SK-N-SH treated with all-trans-retinoic acid at 6 μM for 48 hours (cell line): ENCODE results near the gene PKD2L1.

Source experiments
- ATAC-seq: fragments of 200-7000 bp; cut with Tn5 transposase; 3 replicates; pipeline ENCODE4 v1.9.1; 2020; ENCODE audit warnings: mild to moderate bottlenecking, moderate library complexity
- ARNTL ChIP-seq: fragments of 450-650 bp; formaldehyde crosslinking; IDR thresholded peaks from 2 replicates; pipeline ENCODE4 v1.5.0; 2020; ENCODE audit warnings: low read depth, mild to moderate bottlenecking, moderate library complexity, borderline replicate concordance
- BACH2 ChIP-seq: fragments of 250-450 bp; sonication (Bioruptor Pico); IDR thresholded peaks from 2 replicates; pipeline ENCODE4 v1.9.0; 2021; ENCODE audit warnings: mild to moderate bottlenecking, borderline replicate concordance
- CSDC2 ChIP-seq: fragments of 250-450 bp; sonication (Bioruptor Pico); IDR thresholded peaks from 2 replicates; pipeline ENCODE4 v1.5.0; 2020; ENCODE audit warnings: mild to moderate bottlenecking, moderate library complexity
- ESRRG ChIP-seq: fragments of 250-450 bp; sonication (Bioruptor Pico); IDR thresholded peaks from 2 replicates; pipeline ENCODE4 v1.6.1; 2021; ENCODE audit warnings: mild to moderate bottlenecking
- GLIS3 ChIP-seq: fragments of 250-450 bp; sonication (Bioruptor Pico); IDR thresholded peaks from 2 replicates; pipeline ENCODE4 v1.5.0; 2020; ENCODE audit warnings: mild to moderate bottlenecking, moderate library complexity
- ISL1 ChIP-seq: fragments of 250-450 bp; sonication (Bioruptor Pico); IDR thresholded peaks from 2 replicates; pipeline ENCODE4 v2.1.2; 2022; ENCODE audit warnings: mild to moderate bottlenecking, moderate library complexity
- OSR1 ChIP-seq: fragments of 250-450 bp; sonication (Bioruptor Pico); IDR thresholded peaks from 2 replicates; pipeline ENCODE4 v1.8.0; 2022; ENCODE audit warnings: moderate library complexity, mild to moderate bottlenecking, inconsistent platforms
- PPARA ChIP-seq: fragments of 250-450 bp; sonication (Bioruptor Pico); IDR thresholded peaks from 2 replicates; pipeline ENCODE4 v1.5.0; 2020; ENCODE audit warnings: mild to moderate bottlenecking, borderline replicate concordance
- RARB ChIP-seq: fragments of 250-450 bp; sonication (Bioruptor Pico); IDR thresholded peaks from 2 replicates; pipeline ENCODE4 v1.8.0; 2021; ENCODE audit warnings: mild to moderate bottlenecking, moderate library complexity
- SNAI2 ChIP-seq: fragments of 250-450 bp; sonication (Bioruptor Pico); IDR thresholded peaks from 2 replicates; pipeline ENCODE4 v1.5.0; 2020; ENCODE audit warnings: mild to moderate bottlenecking, moderate library complexity
- TCF4 ChIP-seq: fragments of 250-450 bp; sonication (Bioruptor Pico); IDR thresholded peaks from 2 replicates; pipeline ENCODE4 v1.8.0; 2021; ENCODE audit warnings: mild to moderate bottlenecking, moderate library complexity, borderline replicate concordance
- TOX ChIP-seq: fragments of 250-450 bp; sonication (Bioruptor Pico); IDR thresholded peaks from 2 replicates; pipeline ENCODE4 v1.8.0; 2021; ENCODE audit warnings: mild to moderate bottlenecking, moderate library complexity, borderline replicate concordance
- ZC3H10 ChIP-seq: fragments of 250-450 bp; sonication (Bioruptor Pico); IDR thresholded peaks from 2 replicates; pipeline ENCODE4 v1.5.1; 2021; ENCODE audit warnings: mild to moderate bottlenecking, moderate library complexity
- ZFP3 ChIP-seq: fragments of 250-450 bp; sonication (Bioruptor Pico); IDR thresholded peaks from 2 replicates; pipeline ENCODE4 v1.5.0; 2020; ENCODE audit warnings: mild to moderate bottlenecking, moderate library complexity
- ZFP30 ChIP-seq: fragments of 450-650 bp; formaldehyde crosslinking; IDR thresholded peaks from 2 replicates; pipeline ENCODE4 v1.5.0; 2022; ENCODE audit warnings: mild to moderate bottlenecking, moderate library complexity
- ZNF565 ChIP-seq: fragments of 450-650 bp; formaldehyde crosslinking; conservative IDR thresholded peaks from 2 replicates; pipeline ENCODE4 v1.5.0; 2020; ENCODE audit warnings: low read depth, mild to moderate bottlenecking, moderate library complexity
- TF ChIP-seq, protein P1 (sequence below): fragments of 250-450 bp; sonication (Bioruptor Pico); IDR thresholded peaks from 2 replicates; pipeline ENCODE4 v1.5.0; 2020; ENCODE audit warnings: mild to moderate bottlenecking, moderate library complexity
- TF ChIP-seq, protein P2 (sequence below): fragments of 250-450 bp; sonication (Bioruptor Pico); IDR thresholded peaks from 2 replicates; pipeline ENCODE4 v1.8.0; 2020; ENCODE audit warnings: mild to moderate bottlenecking, moderate library complexity, borderline replicate concordance
- TF ChIP-seq, protein P3 (sequence below): fragments of 250-450 bp; sonication (Bioruptor Pico); IDR thresholded peaks from 2 replicates; pipeline ENCODE4 v1.5.1; 2021; ENCODE audit warnings: mild to moderate bottlenecking, moderate library complexity
- TF ChIP-seq, protein P4 (sequence below): fragments of 250-450 bp; sonication (Bioruptor Pico); IDR thresholded peaks from 2 replicates; pipeline ENCODE4 v1.8.0; 2021; ENCODE audit warnings: low read depth, mild to moderate bottlenecking, moderate library complexity, borderline replicate concordance

PKD2L1 gene

DNA sequence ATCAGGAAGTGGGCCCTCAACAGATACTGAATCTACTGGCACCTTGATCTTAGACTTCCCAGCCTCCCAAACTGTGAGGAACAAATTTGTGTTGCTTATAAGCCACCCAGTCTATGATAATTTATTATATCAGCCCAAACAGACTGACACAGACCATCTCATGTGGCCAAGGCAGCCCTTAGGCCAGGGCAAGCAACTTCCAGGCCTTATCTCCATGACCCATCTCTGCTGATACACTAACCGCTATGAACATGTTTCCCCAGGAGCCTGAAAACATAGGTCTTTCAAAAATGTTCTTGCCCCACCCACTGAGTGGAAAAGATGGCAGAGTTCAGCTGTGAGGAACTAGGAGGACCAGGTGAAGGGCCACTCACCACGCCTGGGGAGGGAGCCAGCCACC is 40.4 kb downstream of the PKD2L1 start:
- TF ChIP-seq, protein P1, sequence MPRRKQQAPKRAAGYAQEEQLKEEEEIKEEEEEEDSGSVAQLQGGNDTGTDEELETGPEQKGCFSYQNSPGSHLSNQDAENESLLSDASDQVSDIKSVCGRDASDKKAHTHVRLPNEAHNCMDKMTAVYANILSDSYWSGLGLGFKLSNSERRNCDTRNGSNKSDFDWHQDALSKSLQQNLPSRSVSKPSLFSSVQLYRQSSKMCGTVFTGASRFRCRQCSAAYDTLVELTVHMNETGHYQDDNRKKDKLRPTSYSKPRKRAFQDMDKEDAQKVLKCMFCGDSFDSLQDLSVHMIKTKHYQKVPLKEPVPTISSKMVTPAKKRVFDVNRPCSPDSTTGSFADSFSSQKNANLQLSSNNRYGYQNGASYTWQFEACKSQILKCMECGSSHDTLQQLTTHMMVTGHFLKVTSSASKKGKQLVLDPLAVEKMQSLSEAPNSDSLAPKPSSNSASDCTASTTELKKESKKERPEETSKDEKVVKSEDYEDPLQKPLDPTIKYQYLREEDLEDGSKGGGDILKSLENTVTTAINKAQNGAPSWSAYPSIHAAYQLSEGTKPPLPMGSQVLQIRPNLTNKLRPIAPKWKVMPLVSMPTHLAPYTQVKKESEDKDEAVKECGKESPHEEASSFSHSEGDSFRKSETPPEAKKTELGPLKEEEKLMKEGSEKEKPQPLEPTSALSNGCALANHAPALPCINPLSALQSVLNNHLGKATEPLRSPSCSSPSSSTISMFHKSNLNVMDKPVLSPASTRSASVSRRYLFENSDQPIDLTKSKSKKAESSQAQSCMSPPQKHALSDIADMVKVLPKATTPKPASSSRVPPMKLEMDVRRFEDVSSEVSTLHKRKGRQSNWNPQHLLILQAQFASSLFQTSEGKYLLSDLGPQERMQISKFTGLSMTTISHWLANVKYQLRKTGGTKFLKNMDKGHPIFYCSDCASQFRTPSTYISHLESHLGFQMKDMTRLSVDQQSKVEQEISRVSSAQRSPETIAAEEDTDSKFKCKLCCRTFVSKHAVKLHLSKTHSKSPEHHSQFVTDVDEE (CRISPR knock-in tag) = no peak
- no peak for ATAC-seq

DNA sequence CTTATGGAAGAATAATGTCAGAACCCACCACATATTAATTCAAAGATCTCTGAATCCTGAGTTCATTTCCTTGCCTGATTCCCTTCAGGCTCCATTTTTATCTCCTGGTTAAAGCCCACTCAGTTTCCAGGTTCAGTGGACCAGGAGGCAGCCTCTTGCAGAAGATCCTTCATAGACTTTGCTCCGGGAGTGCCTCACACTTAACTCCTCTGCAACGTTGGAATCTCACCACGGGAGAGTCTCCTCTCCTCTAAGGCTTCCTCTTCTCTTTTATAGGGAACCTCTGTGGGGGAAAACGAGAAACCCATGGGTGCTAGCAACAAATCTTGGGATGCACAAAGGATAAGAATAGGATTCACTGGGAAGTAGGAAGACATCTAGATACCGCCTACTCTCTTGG is 41.8 kb downstream of the PKD2L1 start:
- no peak for ATAC-seq
- TF ChIP-seq BACH2 (CRISPR knock-in tag) (no peak), GLIS3 (CRISPR knock-in tag) (no peak), SNAI2 (no peak), TCF4 (no peak), ZC3H10 (CRISPR knock-in tag) (no peak), ZFP30 (CRISPR knock-in tag) (no peak), ZNF565 (CRISPR knock-in tag) (no peak)
- TF ChIP-seq, protein P2, sequence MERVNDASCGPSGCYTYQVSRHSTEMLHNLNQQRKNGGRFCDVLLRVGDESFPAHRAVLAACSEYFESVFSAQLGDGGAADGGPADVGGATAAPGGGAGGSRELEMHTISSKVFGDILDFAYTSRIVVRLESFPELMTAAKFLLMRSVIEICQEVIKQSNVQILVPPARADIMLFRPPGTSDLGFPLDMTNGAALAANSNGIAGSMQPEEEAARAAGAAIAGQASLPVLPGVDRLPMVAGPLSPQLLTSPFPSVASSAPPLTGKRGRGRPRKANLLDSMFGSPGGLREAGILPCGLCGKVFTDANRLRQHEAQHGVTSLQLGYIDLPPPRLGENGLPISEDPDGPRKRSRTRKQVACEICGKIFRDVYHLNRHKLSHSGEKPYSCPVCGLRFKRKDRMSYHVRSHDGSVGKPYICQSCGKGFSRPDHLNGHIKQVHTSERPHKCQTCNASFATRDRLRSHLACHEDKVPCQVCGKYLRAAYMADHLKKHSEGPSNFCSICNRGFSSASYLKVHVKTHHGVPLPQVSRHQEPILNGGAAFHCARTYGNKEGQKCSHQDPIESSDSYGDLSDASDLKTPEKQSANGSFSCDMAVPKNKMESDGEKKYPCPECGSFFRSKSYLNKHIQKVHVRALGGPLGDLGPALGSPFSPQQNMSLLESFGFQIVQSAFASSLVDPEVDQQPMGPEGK (CRISPR knock-in tag) = no peak

DNA sequence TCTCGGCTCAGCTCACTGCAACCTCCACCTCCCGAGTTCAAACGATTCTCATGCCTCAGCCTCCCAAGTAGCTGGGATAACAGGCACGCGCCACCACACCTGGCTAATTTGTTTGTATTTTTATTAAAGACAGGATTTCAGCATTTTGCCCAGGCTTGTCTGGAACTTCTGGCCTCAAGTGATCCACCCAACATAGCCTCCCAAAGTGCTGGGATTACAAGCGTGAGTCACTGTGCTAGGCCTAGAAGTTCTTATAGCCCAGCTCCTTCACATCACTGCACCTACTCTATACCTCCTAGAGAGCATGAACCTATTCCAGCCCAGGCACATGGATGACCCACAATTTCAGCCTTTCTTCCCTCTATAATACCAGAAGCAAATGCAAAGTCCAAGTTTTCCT is 42.3 kb downstream of the PKD2L1 start:
- no peak for ATAC-seq
- TF ChIP-seq TOX (CRISPR knock-in tag) = no peak
- TF ChIP-seq, protein P2 (CRISPR knock-in tag) = no peak
- TF ChIP-seq RARB = no peak
- TF ChIP-seq, protein P3, sequence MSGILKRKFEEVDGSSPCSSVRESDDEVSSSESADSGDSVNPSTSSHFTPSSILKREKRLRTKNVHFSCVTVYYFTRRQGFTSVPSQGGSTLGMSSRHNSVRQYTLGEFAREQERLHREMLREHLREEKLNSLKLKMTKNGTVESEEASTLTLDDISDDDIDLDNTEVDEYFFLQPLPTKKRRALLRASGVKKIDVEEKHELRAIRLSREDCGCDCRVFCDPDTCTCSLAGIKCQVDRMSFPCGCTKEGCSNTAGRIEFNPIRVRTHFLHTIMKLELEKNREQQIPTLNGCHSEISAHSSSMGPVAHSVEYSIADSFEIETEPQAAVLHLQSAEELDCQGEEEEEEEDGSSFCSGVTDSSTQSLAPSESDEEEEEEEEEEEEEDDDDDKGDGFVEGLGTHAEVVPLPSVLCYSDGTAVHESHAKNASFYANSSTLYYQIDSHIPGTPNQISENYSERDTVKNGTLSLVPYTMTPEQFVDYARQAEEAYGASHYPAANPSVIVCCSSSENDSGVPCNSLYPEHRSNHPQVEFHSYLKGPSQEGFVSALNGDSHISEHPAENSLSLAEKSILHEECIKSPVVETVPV (CRISPR knock-in tag) = no peak
- no peak for TF ChIP-seq ARNTL (CRISPR knock-in tag)
- no peak for TF ChIP-seq PPARA (CRISPR knock-in tag)
- TF ChIP-seq ISL1 (CRISPR knock-in tag) = no peak
- TF ChIP-seq OSR1 (CRISPR knock-in tag) = no peak
- TF ChIP-seq ZNF565 (CRISPR knock-in tag) = no peak
- TF ChIP-seq GLIS3 (CRISPR knock-in tag) = no peak
- TF ChIP-seq ZFP3 (CRISPR knock-in tag) = no peak
- TF ChIP-seq CSDC2 = no peak
- TF ChIP-seq ESRRG = no peak
- TF ChIP-seq, protein P4, sequence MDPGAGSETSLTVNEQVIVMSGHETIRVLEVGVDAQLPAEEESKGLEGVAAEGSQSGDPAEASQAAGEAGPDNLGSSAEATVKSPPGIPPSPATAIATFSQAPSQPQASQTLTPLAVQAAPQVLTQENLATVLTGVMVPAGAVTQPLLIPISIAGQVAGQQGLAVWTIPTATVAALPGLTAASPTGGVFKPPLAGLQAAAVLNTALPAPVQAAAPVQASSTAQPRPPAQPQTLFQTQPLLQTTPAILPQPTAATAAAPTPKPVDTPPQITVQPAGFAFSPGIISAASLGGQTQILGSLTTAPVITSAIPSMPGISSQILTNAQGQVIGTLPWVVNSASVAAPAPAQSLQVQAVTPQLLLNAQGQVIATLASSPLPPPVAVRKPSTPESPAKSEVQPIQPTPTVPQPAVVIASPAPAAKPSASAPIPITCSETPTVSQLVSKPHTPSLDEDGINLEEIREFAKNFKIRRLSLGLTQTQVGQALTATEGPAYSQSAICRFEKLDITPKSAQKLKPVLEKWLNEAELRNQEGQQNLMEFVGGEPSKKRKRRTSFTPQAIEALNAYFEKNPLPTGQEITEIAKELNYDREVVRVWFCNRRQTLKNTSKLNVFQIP (CRISPR knock-in tag) = no peak
